Panc1 (cell line): Measurements from ENCODE around the gene ACTL6B. TPM values are rescaled to one million over a fixed set of nuclear protein-coding genes. Genes with fewer than 3 reads are reported as not detected.
A peak's percentile ranks its signal among the peaks of the same experiment; 100 is the strongest.

ENCODE experiments used
- ATAC-seq: fragments of 200-7000 bp; cut with Tn5 transposase; 2 replicates; pipeline ENCODE4 v1.9.1; 2020; ENCODE audit warnings: mild to moderate bottlenecking, moderate library complexity
- BruUV-seq: library from RNA; stranded (reverse); fragments of 400-500 nt; replicated peaks from 2 replicates; lab custom pipeline; 2021; lab: Mats Ljungman, UMichigan
- CTCF ChIA-PET: fragments of 300-600 bp; sonication (Branson Sonifier 250); formaldehyde crosslinking; loops from one replicate; lab custom pipeline; 2022; ENCODE audit warnings: antibody characterized with exemption; lab: Charles Lee
- POLR2A ChIA-PET: fragments of 300-600 bp; sonication (Branson Sonifier 250); formaldehyde crosslinking; loops from one replicate; lab custom pipeline; 2022; ENCODE audit warnings: antibody characterized with exemption; lab: Charles Lee
- DNase-seq: peaks from one replicate; pipeline ENCODE4 v3.0.0-alpha.2; 2010; ENCODE audit warnings: low read depth, low spot score
- H3K27ac ChIP-seq: 2 replicates; pipeline ENCODE4 v1.5.1; 2011; ENCODE audit warnings: mild to moderate bottlenecking, low read length, inconsistent platforms
- H3K27me3 ChIP-seq: fragments of 200-500 bp; sonication (Bioruptor generic); 2 replicates; pipeline ENCODE4 v1.6.0; 2014; ENCODE audit warnings: low read length, inconsistent platforms; ENCODE audit not compliant: control insufficient read depth, insufficient read depth
- H3K36me3 ChIP-seq: fragments of 200-500 bp; sonication (Bioruptor generic); 2 replicates; pipeline ENCODE4 v1.5.1; 2014; ENCODE audit warnings: inconsistent platforms, mild to moderate bottlenecking, low read length, moderate library complexity; ENCODE audit not compliant: control insufficient read depth, insufficient read depth
- H3K4me1 ChIP-seq: 2 replicates; pipeline ENCODE4 v1.5.1; 2011; ENCODE audit warnings: inconsistent platforms, mild to moderate bottlenecking, low read length, moderate library complexity; ENCODE audit not compliant: control insufficient read depth, insufficient read depth
- H3K4me3 ChIP-seq, 2 experiments: 2 replicates each; pipeline ENCODE4 v1.5.1; 2011 to 2012; ENCODE audit warnings: low read depth in 2 of 2, low read length in 2 of 2, mild to moderate bottlenecking in 2 of 2, inconsistent platforms in 1 of 2, moderate library complexity in 1 of 2
- H3K9me3 ChIP-seq: fragments of 200-500 bp; sonication (Bioruptor generic); 2 replicates; pipeline ENCODE4 v1.5.1; 2014; ENCODE audit warnings: low read depth, mild to moderate bottlenecking, inconsistent platforms, low read length, moderate library complexity; ENCODE audit not compliant: control insufficient read depth, insufficient read depth
- CTCF ChIP-seq: fragments of 450-650 bp; IDR thresholded peaks from 2 replicates; pipeline ENCODE4 v1.5.1; 2017; ENCODE audit warnings: mild to moderate bottlenecking
- POLR2AphosphoS5 ChIP-seq: IDR thresholded peaks from 2 replicates; pipeline ENCODE4 v1.6.1; 2012; ENCODE audit warnings: mild to moderate bottlenecking, low read depth, low read length, moderate library complexity
- REST ChIP-seq, 2 experiments: IDR thresholded peaks; 2 replicates each; pipeline ENCODE4 v1.6.1; 2011 to 2012; ENCODE audit warnings: low read depth in 2 of 2, control low read depth in 1 of 2, low read length in 1 of 2, mild to moderate bottlenecking in 1 of 2, moderate library complexity in 1 of 2; ENCODE audit not compliant: insufficient read depth in 1 of 2
- SIN3A ChIP-seq: IDR thresholded peaks from 2 replicates; pipeline ENCODE4 v1.6.1; 2012; ENCODE audit warnings: low read depth, mild to moderate bottlenecking, low read length, moderate library complexity, borderline replicate concordance; ENCODE audit not compliant: insufficient read depth
- TCF7L2 ChIP-seq: IDR thresholded peaks from 2 replicates; pipeline ENCODE4 v1.6.1; 2011; ENCODE audit warnings: mild to moderate bottlenecking, low read depth, low read length, inconsistent platforms
- in situ Hi-C: cut with HindIII; loops from 2 replicates; pipeline ENCODE4 v1.10.0; 2016; ENCODE audit warnings: low sequenced_read_pairs, low pct_unique_long_range_greater_than_20kb
- intact Hi-C: fragments of 100-400 bp; cut with micrococcal nuclease; formaldehyde crosslinking; loops from one replicate; pipeline ENCODE4 v1.10.0; 2022; ENCODE audit not compliant: unreplicated experiment
- total RNA-seq: library from RNA; stranded (reverse); gene quantifications from one replicate; pipeline ENCODE4 v1.2.1, GENCODE V29; 2021; ENCODE audit not compliant: unreplicated experiment

The ACTL6B gene
- total RNA-seq, 1 experiment from 2014 or later: not detected

GRCh38 chr7:100632951-100633717, 23.1 kb downstream of the ACTL6B start:
- intact Hi-C loops: loop anchor here (10.0 kb wide), 1 partner anchor 52 kb away; no protein-coding TSS in a partner anchor
- peak; percentile 85 for ATAC-seq
- H3K4me1 ChIP-seq: no peaks in the 10 kb centered on the region
- POLR2A ChIA-PET: interaction anchor here (0.7 kb wide), 1 partner anchor 24 kb away, joined by 13 read pairs; no protein-coding TSS in a partner anchor
- no peaks in the 10 kb centered on the region for H3K27me3 ChIP-seq
- TF ChIP-seq CTCF (peak; percentile 74), REST (IDR thresholded peaks at IDR 0.05; ENCODE audit: insufficient read depth in 1 of 2, low read depth in 2 of 2, low read length in 1 of 2) (peak in 1 of 2 experiments; percentile 59; a peak in 1 of 4 replicates), TCF7L2 (no peak)
- H3K27ac ChIP-seq: peak overlapping the region; percentile 76
- BruUV-seq: no TSS peak
- CTCF ChIA-PET: interaction anchor here (0.6 to 1.2 kb wide), 8 partner anchors 13 to 69 kb away, joined by 3 to 6 read pairs (median 4); partner anchors contain the start of genes FBXO24, LRCH4 and MOSPD3
- DNase-seq: no peak
- in situ Hi-C loops: no loop called here
- no peaks in the 10 kb centered on the region for H3K9me3 ChIP-seq
- H3K4me3 ChIP-seq: peak overlapping the region; percentile 59 to 62
- no peaks in the 10 kb centered on the region; the same call in 1 of the 2 replicates for H3K36me3 ChIP-seq

- intact Hi-C loops: loop anchor here (10.0 kb wide), 1 partner anchor 55 kb away; no protein-coding TSS in a partner anchor
- Histone ChIP-seq H3K27ac (no peak overlapping the region), H3K4me3 (no peak overlapping the region), H3K9me3 (no peaks in the 10 kb centered on the region), H3K4me1 (no peaks in the 10 kb centered on the region), H3K36me3 (no peaks in the 10 kb centered on the region; the same call in 1 of the 2 replicates), H3K27me3 (no peaks in the 10 kb centered on the region)
- POLR2A ChIA-PET: interaction anchor here (0.6 kb wide), 1 partner anchor 11 kb away, joined by 10 read pairs; no protein-coding TSS in a partner anchor
- in situ Hi-C loops: no loop called here
- no TSS peak for BruUV-seq
- DNase-seq (no peak), ATAC-seq (no peak)
- CTCF ChIA-PET: no interaction called here
- TF ChIP-seq POLR2AphosphoS5 (no peak), SIN3A (no peak), TCF7L2 (no peak), CTCF (no peak), REST (IDR thresholded peaks at IDR 0.05; ENCODE audit: insufficient read depth in 1 of 2, low read depth in 2 of 2, low read length in 1 of 2) (no peak)
Observed at GRCh38 chr7:100630066-100630465, 26.2 kb downstream of the ACTL6B start.
